SKM-1 (cell line): Measurements from ENCODE around the gene PDGFB.

Experiments
- DNase-seq: peaks from one replicate; lab custom pipeline; 2025; ENCODE audit not compliant: unreplicated experiment; lab: John Stamatoyannopoulos, UW

PDGFB gene

DNA sequence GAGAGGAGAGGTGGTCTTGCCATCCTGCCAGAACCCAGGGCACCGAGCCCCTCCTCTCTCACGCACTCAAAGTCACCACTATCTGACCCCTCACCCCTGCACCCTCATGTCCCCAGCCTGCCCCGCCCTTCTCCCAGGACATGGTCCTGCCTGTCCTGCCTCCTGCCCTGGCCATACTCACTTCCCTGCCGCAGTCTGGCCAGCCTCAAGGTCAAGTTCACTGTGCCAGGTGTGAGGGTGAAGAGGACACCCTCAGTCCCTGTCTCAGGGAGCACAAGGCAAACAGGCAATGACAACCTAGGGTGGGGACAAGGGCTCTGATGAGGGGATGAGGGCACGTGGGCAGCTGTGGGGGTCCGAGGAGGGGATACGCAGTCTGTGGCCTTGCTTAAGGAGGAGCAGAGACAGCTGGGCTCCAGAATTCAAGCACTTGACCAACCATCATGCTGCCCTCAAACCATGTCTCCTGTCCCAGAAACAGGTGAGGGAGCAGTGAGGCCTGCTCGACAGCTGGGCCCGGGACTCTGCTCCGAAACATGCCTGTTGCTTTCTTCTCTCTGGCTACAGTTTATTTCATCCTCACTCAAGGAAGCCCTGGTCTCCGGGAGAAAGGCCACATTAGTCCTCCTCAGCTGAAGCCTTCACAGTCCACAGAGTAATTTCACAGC is 36.6 kb downstream of the PDGFB start:
- no peak for DNase-seq

DNA sequence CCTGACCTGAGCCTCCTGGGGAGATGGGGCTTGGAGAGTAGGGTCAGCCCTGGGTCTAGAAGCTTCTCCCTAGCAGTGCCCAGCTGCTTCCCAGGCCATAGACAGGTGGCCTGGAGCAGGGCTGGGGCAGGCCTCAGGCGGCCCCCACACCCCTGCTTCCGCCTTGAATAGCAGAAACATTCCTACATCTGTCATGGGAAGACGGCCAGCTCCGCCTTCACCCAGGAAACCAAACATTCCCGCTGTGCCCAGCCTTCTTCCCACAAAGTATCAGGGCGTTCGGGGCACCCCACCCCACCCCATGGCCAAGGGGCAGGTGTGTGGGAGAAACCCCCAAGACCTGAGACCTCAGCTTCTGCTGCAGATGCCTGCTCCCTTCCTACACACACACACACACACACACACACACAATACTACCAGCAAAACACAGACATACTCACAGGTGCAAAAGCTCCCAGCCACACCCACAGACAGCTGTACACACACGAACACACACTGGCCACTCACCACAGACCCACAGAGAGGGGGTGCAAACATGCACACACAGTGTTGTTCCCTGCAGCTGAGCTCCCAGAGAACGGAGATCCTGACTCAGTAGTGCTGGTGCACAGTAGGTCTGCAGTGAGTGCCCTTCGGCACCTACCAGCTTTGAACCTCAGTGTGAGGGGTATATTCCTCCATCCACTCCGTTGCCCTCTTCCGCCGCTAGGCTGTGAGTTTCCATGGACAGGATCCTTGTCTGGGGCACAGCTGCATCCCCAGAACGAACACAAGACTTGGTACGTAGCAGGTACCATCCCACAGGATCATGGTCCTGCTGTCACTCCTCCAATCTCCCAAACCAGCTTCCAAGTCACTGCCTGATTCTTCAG is 37.4 kb downstream of the PDGFB start:
- no peak for DNase-seq

DNA sequence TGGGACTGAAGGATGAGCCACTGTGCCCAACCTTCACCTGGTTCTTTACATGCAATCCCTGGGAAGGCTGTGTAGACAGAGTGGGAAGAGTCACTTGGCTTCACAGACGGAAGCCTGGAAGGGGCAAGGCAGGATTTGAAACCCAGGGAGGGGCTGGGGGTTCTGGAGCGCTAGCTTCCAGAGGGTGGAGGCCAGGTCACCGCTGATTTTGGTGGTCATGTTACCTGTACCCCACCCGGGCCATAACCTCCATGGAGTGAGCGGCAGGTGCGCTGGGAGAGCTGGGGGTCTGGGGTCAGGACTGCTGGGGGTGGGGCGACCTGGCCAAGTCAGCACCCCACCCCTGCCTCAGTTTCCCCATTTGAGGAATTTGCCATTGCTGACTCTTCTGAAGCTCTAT is 38.3 kb downstream of the PDGFB start:
- no peak for DNase-seq

DNA sequence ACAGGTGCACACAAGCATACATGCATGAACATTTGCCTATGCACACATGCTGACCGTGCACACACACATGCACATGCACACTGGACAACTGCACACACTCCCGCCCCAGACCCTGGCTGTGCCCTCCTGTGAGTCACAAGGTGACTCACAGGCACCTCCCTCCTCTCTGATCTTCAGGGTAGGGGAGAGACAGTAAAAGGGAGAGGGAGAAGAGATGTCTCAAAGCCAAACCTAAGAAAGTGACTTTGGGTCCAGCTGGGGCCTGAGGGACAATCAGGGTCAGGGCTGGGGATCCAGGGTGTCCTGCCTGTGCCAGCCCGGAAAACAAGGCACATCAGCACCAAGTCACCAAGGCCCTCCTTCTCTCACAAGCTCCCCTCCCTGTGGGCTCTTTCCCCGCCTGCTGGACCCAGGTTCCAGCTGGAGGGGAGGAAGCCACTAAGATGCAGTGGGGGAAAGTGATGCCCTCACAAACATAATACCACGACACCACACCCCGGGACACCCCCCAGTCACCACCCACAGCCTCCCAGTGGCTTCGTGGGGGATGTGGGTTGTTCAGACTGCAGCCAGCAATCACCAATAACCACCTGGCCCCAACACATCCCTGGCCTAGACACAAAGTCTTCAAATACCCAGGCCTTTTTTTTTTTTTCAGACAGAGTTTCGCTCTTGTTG is 39.3 kb downstream of the PDGFB start:
- no peak for DNase-seq

DNA sequence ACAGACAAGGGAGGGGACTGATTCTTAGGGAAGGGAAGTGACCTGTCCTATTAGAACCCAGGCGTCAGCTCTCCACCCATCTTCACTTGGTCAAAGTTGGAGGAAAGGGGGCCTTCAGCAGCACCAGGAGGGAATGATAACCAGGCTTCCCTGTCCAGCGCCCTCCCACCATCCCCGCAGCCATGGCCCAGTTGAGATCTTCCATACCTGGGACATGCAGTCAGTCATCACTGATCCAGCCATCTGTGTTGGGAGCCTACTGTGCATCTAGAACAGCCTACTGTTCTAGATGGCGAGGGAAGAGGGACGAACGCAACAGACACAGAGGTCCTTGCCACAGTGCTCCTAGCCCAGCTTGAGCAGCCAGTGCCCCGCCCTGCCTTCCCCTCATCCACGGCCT is 40.6 kb downstream of the PDGFB start:
- no peak for DNase-seq

DNA sequence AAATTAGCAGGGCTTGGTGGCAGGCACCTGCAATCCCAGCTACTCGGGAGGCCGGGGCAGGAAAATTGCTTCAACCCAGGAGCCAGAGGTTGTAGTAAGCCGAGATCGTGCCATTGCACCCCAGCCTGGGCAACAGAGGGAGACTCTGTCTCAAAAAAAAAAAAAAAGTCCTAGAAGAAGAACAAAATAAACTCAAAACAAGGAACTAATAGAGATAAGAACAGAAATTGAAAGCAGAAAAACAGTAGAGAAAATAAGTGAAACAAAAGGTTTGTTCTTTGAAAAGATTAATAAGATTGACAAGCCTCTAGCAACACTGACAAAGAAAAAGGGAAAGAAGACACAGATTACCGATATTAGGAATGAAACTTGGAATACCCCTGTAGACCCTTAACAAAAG is 47.2 kb downstream of the PDGFB start:
- no peak for DNase-seq

DNA sequence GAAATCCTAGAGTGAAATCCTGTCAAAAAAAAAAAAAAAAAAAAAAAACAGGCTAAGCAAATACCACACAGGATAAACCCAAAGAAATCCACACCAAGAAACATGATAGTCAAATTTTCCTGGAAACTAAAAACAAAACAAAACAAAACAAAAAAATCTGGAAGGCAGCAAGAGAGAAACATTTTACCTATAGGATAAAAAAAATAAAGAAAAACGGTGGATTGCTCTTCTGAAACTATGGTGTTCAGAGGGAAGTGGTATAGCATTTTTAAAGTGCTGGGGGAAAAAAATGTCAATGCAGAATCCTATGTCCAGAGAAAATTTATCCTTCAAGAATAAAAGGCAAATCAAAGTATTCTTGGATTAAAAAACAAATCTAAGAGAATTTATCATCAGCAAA is 50.7 kb downstream of the PDGFB start:
- DNase-seq = no peak

DNA sequence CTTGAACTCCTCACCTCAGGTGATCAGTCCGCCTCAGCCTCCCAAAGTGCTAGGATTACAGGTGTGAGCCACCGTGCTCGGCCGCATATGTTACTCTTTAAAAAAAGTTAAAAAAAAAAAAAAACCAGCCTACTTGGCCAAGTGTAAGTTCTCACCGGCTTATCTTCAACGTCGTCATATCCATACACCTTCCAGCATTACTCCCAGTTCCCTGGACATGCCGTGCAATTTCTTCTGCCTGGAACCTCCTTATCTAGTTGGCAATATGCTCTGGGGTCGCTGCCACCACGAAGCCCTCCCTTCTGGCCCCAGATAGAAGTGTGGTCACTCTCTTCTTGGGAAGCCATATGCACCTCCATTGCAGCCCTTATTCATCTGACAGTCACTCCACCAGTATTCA is 56.0 kb downstream of the PDGFB start:
- DNase-seq = no peak

DNA sequence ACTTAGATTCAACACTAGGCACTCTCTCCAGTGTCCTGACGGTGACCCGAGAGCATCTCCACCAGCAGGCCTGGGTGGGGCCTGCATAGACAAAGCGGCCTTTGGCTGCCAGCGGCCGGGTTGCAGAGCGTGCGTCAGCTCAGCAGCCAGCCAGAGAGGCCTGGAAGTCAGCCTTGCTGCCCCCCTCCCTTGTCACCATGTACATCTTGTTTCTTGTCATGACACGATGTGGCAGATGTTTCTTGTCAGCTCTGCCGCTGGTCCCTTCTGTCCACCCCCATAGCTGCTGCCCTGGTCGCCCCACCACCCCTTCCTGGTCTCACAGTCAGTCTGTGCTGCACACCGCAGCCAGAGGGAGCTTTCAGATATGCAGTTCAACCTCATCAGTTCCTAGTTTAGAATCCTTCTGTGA is 59.2 kb downstream of the PDGFB start:
- DNase-seq = no peak

DNA sequence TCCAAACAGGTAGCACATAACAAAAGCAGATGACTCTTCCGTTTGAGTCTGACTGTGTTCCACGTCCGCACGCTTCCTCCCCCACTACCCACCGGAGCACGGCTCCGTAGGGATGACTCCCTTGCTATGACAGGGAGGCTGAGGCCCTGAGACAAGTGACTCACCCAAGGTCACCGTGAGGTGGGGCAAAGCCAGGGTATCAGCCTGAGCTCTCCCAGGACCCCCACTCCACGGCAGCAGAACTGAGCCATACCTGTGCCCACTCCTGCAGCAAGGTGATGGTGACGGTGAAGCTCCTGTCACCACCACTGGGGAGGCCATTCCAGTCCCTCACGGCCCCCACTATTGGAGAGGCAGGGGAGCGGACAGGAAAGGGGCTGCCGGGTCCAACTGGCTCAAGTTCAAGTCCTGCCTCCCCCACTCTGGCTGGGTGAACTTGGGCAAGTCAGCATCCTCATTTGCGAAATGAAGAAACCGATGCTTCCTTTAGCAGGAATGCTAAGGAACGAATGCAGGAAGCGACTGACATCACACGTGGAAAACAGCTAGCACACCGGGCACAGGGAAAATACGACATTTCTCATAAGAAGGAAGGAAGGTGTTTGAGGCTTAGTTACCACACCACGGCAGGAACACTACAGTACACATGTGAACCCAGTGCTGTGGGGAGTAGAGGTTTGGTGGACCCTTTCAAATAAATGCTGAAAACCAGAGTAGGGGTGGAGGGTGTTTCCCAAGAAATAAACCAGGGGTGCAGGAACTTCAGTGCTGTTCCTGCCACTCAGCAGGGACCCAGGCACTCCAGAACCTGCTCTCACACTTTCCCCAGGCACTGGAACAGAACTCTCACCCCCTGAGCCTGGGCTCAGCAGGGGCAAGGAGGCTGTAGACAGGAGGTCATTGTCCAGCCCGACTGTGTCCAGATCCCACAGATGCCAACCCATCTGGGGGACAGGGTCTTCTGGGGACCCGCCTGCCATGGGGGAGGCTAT is 59.9 kb downstream of the PDGFB start:
- DNase-seq = no peak

DNA sequence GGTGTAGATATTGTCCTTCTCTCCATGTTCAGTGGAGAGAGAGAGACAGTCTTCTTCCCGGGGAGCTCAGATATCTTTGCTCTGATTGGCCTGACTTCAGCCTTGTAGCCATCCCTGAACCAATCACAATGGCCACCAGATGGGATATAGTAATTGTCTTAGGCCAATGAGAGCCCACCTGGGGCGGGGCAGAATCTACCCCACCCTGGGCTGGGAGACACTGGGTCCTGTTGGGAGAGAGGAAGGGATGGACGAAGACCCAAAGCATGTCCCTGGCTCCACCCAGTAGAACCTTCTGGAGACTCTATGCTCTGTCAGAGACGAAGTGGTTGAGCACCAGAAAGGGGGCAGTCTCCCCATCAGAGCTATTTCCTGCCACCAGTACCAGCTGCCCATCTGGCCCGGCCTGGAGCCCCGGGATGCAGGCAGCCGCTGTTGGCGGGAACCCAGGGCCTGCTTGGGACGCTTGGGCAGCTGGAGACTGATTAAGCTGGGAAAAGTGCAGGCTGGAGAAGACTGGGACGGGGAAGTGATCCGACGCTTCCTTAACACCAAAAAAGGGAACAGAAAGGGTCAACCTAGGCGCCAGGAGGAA is 60.7 kb downstream of the PDGFB start:
- no peak for DNase-seq

DNA sequence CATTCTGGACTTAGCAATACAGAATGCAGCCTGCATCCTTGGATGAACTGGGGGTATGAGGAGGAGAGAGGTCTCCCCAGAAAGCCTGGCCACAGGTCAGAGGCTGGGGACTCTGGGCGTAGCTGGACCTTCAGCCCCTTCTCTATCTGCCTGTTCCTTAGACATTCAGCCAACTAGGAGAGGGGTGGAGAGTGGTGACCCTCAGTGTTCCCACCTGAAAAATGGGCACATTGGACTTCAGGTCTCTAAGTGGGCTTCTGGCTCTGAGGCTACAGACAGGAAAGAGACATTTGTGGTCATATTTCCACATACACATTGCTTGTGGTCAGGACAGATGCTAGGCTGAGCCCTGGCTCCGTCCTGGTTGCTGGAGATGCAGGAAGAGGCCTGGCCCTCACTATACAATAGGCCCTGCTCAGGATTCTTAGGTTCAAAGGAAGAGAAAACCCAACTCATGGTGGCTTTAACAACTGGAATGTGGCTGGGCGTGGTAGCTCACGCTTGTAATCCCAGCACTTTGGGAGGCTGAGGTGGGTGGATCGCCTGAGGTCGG is 62.2 kb downstream of the PDGFB start:
- no peak for DNase-seq

DNA sequence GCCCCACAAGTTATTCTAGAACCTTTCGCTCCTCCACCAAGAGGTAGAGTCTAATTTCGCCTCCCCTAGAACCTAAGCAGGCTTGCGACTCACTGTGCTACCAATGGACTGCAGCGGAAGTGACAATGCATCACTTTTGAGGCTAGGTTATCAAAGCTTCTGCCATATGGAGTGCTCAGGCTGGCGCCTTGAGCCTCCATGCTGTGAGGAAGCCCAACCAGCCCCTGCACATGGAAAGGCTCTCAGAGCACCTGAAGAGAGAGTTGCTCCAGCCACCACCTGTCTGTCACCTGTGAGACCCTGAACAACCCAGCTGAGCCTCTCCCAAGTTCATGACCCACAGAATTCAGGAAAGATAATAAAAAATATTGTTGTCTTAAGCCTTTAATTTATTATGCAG is 63.0 kb downstream of the PDGFB start:
- no peak for DNase-seq

DNA sequence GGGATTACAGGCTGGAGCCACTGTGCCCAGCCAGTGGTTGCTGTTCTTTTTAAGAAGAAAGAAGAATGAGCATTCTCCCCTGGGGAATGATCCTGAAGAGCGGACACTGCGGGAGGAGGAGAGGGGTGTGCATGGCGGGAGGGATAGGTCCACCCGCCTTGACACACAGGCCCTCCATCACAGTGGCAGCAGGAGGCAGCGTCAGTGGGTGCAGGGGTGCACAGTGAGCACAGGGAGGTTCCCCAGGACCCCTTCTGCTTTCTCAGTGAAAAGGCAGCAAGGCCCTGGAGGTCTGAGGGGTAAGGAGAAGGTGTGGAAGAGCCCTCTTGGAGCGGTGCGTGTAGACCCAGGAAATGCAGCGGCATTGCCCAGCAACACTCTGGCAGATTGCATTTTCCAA is 63.4 kb downstream of the PDGFB start:
- DNase-seq = no peak

DNA sequence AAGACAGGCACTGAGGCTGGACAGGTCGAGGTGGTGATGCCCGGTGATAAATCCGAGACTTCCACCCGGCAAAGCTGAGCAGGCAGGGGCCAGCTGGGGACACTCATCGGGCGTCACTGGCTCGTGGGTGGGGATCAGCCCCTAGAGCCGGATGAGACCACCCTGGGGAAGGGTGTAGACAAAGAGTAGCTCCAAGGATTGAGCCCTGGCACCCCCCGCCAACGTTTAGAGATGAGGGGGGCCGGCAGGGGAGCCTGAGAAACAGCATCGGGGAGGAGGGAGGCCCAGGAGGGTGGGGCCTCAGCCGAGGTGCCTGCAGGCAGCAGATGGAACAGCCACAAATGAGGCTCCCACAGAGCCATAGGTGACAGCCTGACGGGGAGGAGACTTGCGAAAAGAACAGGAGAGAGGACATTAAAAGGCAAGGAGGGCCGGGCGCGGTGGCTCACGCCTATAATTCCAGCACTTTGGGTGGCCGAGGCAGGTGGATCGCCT is 64.9 kb downstream of the PDGFB start:
- no peak for DNase-seq

DNA sequence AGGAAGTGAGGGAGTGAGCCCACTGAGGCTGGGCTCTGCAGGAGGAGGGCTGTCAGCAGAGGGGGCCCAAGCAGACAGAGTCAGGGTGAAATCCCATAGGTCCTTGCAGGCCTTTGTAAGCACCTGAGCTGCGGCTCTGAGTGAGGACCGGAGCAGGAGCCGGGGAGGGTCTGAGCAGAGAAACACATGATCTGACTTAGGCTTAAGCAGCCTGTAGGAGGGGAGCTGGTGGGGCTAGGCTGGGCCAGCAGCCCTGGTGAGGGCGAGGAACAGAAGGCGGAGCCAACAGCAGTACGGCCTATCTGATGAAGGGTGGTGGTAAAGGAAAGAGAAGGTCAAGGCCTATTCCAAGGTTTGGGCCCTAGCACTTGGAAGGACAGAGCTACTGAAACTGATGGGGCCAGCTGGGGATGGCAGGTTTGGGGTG is 65.4 kb downstream of the PDGFB start:
- DNase-seq = no peak

DNA sequence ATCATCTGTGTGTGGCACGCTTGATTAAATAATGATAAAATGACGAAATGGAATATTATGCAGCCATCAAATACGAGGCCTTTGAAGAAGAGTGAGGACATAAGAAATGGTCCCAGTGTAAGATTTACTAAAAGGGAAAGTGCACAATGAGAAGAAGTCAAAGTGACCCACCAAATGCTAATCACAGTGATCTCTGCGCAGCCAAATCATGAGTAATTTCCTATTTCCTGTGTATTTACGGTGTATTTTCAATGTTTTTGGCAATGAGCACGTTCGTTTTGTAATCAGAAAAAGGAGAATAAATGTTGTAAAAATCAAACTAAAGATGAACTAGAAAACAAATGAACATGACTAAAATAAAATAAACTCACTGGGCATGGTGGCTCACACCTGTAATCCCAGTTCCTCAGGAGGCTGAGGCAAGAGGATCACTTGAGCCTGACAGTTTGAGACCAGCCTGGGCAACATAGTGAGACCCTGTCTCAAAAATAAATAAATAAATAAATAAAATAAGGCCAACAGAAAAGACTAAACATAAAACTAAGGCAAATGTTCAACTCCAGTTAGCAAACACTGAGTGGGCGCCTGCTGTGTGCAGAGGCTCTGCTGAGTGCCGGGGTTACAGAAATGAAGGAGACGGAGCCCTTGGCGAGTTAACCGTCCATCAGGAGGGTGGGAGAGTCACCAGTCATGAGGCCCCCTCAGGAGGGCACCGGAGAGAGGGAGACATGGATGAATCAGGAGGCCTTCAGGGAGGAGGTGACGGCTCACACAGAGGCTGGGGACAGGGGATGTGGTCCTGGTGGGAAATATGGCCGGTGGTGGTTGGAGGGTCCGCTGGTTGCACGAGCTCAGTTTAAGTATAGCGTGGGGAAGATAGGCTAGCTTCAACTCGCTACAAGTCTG is 66.3 kb downstream of the PDGFB start:
- no peak for DNase-seq

DNA sequence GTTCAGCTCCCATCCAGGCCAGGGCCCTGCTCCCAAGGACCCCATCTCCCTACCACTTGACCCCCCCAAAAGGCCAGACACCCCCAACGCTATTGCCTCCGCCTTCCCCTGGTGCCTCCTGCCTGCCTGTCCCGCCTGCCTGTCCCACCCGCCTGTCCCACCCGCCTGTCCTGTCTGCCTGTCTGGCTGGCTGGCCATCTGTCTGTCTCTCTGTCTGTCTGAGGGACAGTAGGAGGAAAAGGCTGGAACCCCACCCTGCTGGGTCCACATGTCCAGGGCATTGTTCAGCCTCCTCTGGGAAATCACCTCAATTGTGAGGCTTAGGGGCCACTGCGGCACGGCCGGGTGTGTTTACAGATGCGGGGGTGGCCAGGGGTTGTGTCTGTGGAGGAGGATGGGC is 67.0 kb downstream of the PDGFB start:
- DNase-seq = no peak

DNA sequence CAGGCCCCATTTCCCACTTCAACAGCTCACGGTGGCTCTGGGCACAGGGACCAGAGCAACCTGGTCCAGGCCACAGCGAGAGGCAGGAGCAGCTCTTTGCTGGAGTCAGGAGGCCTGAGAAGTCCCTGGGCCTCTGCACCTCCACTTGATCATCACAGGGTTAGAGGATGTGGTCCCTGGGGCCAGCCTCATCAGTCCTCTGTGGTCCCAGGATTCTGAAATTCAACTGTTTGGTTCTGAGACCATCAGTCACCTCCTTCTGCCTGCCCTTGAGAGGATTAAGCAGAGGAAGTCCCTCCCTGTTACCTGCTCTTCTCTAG is 67.4 kb downstream of the PDGFB start:
- DNase-seq = no peak
